Right lobe of liver (tissue), 4 donors: Measurements from ENCODE around the gene SGO2.

Experiments used
- POLR2A ChIP-seq: fragments of 450-650 bp; IDR thresholded peaks from one replicate; pipeline ENCODE4 v1.6.1; 2017; ENCODE audit warnings: antibody characterized with exemption, mild to moderate bottlenecking
- TF ChIP-seq, protein P1 (sequence below), 4 donors: fragments of 200-600 bp in 3 of 4; fragments of 450-650 bp in 1 of 4; IDR thresholded peaks; one replicate each; pipeline versions ENCODE4 v1.5.1 to v1.8.0; 2016 to 2022; ENCODE audit warnings: antibody characterized with exemption in 4 of 4, mild to moderate bottlenecking in 2 of 4
- donor health status: DM: no; HTN: no; CAD: no.
- donor health status: DM: no; HTN: no; CAD: no.
- donor health status: DM: no; HTN: yes; CAD: no.

DNA sequence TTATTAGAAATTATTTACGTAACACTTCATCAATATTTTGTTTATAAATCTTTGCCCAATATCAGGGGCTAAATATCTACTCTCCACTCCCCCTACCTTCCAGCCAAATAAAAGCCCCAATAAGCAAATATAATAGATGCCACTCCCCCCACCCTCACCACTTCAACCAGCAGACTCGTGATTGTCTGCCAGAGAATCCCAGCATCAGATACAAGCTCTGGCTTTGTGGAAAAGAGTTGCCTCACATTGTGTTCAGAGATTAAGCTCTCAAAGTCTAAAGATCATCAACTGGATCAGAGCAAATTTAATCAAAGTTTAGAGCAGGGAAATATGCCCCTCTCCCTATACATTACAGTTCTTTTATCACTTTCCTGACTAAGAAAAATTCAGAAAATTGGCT is 99.3 kb downstream of the SGO2 start:
- no peak for TF ChIP-seq POLR2A
- TF ChIP-seq, protein P1, sequence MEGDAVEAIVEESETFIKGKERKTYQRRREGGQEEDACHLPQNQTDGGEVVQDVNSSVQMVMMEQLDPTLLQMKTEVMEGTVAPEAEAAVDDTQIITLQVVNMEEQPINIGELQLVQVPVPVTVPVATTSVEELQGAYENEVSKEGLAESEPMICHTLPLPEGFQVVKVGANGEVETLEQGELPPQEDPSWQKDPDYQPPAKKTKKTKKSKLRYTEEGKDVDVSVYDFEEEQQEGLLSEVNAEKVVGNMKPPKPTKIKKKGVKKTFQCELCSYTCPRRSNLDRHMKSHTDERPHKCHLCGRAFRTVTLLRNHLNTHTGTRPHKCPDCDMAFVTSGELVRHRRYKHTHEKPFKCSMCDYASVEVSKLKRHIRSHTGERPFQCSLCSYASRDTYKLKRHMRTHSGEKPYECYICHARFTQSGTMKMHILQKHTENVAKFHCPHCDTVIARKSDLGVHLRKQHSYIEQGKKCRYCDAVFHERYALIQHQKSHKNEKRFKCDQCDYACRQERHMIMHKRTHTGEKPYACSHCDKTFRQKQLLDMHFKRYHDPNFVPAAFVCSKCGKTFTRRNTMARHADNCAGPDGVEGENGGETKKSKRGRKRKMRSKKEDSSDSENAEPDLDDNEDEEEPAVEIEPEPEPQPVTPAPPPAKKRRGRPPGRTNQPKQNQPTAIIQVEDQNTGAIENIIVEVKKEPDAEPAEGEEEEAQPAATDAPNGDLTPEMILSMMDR (IDR thresholded peaks at IDR 0.05): no peak
